ENCODE data around the gene MCAT.

MCAT gene

DNA sequence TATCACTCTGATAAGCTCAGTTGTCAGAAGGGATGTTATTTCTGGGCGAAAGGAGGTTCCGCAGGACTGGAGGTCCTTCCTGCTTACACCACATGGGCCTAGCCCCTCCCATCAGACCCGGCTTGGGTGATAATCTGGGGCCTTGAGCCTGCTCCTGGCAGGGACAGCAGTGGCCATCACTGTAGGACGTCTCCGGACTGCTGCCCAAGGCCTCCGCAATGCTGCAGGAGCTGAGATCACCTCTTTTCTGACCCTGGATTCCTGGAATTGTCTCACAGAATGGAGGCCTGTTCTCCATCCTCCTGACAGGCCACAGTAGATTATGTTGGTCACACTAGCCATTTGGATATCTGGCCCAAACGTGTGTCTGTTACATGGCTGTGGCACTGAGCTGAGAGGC lies 41.9 kb downstream of the MCAT start:
- Histone ChIP-seq H3K27ac (ENCODE audit: poor library complexity, severe bottlenecking) (no peak overlapping the region), H3K9me3 (ENCODE audit: severe bottlenecking) (peaks cover 6% of the 10 kb centered on the region), H3K27me3 (ENCODE audit: insufficient read depth, poor library complexity, severe bottlenecking) (no peaks in the 10 kb centered on the region), H3K4me1 (ENCODE audit: insufficient read depth, poor library complexity, severe bottlenecking) (no peaks in the 10 kb centered on the region), H3K4me3 (ENCODE audit: severe bottlenecking) (no peak overlapping the region), H3K36me3 (ENCODE audit: low read depth) (no peaks in the 10 kb centered on the region)
- TF ChIP-seq, protein P1, sequence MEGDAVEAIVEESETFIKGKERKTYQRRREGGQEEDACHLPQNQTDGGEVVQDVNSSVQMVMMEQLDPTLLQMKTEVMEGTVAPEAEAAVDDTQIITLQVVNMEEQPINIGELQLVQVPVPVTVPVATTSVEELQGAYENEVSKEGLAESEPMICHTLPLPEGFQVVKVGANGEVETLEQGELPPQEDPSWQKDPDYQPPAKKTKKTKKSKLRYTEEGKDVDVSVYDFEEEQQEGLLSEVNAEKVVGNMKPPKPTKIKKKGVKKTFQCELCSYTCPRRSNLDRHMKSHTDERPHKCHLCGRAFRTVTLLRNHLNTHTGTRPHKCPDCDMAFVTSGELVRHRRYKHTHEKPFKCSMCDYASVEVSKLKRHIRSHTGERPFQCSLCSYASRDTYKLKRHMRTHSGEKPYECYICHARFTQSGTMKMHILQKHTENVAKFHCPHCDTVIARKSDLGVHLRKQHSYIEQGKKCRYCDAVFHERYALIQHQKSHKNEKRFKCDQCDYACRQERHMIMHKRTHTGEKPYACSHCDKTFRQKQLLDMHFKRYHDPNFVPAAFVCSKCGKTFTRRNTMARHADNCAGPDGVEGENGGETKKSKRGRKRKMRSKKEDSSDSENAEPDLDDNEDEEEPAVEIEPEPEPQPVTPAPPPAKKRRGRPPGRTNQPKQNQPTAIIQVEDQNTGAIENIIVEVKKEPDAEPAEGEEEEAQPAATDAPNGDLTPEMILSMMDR (IDR thresholded peaks at IDR 0.05; ENCODE audit: poor library complexity, severe bottlenecking), result no peak
- ATAC-seq (ENCODE audit: low read depth) (no peak), DNase-seq (ENCODE audit: low spot score) (no peak)

DNA sequence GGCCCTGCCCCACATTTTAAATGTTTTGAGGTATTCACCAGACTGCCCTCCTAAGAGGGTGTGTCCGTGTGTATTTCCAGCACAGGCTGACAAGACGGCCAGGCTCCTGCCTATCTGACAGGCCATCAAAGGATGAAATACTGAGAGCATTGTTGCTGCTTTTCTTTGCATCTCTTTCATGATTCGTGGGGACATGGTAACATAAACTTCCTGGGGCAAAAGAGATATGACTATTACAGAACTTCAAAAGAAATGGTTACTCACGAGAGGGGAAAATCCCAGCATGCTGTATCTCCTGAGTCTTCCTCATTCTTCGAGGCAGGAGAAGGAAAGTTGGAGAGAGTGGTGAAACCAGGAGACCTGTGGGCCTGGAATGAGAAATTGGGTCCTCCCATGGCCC lies 43.0 kb downstream of the MCAT start:
- Histone ChIP-seq H3K4me3 (ENCODE audit: severe bottlenecking) (no peak overlapping the region), H3K27me3 (ENCODE audit: insufficient read depth, poor library complexity, severe bottlenecking) (no peaks in the 10 kb centered on the region), H3K27ac (ENCODE audit: poor library complexity, severe bottlenecking) (no peak overlapping the region), H3K9me3 (ENCODE audit: severe bottlenecking) (peaks cover 7% of the 10 kb centered on the region), H3K4me1 (ENCODE audit: insufficient read depth, poor library complexity, severe bottlenecking) (no peaks in the 10 kb centered on the region), H3K36me3 (ENCODE audit: low read depth) (no peaks in the 10 kb centered on the region)
- TF ChIP-seq, protein P1 (IDR thresholded peaks at IDR 0.05; ENCODE audit: poor library complexity, severe bottlenecking), result no peak
- ATAC-seq (ENCODE audit: low read depth) (no peak; the same call in 2 of the 3 replicates), DNase-seq (ENCODE audit: low spot score) (no peak)

DNA sequence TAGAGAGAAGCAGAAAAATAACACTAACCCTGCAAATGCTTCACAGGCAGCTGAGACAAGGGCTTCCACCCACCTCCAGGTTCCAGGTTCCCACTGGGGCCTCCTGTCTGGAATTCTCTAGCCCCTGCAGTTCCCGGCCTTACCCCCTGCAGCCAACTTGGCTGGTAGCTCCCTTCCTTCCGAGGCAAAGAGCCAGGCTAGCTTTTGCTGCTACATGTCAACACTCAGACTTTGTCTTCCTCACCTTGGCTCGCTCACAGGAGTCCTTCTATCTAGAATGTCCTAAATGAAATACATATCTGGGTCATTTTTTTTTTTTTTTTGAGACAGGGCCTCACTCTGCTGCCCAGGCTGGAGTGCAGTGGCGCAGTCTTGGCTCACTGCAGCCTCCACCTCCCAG lies 44.1 kb downstream of the MCAT start:
- Histone ChIP-seq H3K36me3 (ENCODE audit: low read depth) (no peaks in the 10 kb centered on the region), H3K4me3 (ENCODE audit: severe bottlenecking) (no peak overlapping the region), H3K27me3 (ENCODE audit: insufficient read depth, poor library complexity, severe bottlenecking) (no peaks in the 10 kb centered on the region), H3K9me3 (ENCODE audit: severe bottlenecking) (peaks cover 7% of the 10 kb centered on the region), H3K27ac (ENCODE audit: poor library complexity, severe bottlenecking) (no peak overlapping the region), H3K4me1 (ENCODE audit: insufficient read depth, poor library complexity, severe bottlenecking) (no peaks in the 10 kb centered on the region)
- ATAC-seq (ENCODE audit: low read depth), result no peak
- TF ChIP-seq, protein P1 (IDR thresholded peaks at IDR 0.05; ENCODE audit: poor library complexity, severe bottlenecking), result no peak
- no peak for DNase-seq (ENCODE audit: low spot score)

DNA sequence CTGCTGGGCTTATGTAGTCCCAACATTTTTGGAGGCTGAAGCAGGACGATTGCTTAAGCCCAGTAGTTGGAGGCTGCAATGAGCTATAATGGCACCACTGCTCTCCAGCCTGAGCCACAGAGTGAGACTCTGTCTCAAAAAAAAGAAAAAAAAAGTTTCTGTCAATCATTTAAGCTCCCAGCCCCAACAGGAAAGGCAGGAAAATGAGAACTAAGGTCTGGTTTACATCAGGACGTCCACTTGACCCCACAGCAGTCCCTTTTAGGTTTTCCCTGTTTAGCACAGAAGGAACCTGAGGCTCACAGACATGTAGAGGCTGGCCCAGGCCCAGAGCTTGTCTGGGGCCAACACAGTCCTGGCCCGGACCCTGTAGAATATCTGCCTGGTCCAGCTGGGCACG lies 44.8 kb downstream of the MCAT start:
- no peaks in the 10 kb centered on the region for H3K36me3 ChIP-seq (ENCODE audit: low read depth)
- DNase-seq (ENCODE audit: low spot score), result no peak
- no peak for ATAC-seq (ENCODE audit: low read depth)
- no peaks in the 10 kb centered on the region for H3K4me1 ChIP-seq (ENCODE audit: insufficient read depth, poor library complexity, severe bottlenecking)
- no peaks in the 10 kb centered on the region for H3K27me3 ChIP-seq (ENCODE audit: insufficient read depth, poor library complexity, severe bottlenecking)
- no peak overlapping the region for H3K4me3 ChIP-seq (ENCODE audit: severe bottlenecking)
- H3K27ac ChIP-seq (ENCODE audit: poor library complexity, severe bottlenecking), result no peak overlapping the region
- H3K9me3 ChIP-seq (ENCODE audit: severe bottlenecking), result peaks cover 7% of the 10 kb centered on the region
- TF ChIP-seq, protein P1 (IDR thresholded peaks at IDR 0.05; ENCODE audit: poor library complexity, severe bottlenecking), result no peak

DNA sequence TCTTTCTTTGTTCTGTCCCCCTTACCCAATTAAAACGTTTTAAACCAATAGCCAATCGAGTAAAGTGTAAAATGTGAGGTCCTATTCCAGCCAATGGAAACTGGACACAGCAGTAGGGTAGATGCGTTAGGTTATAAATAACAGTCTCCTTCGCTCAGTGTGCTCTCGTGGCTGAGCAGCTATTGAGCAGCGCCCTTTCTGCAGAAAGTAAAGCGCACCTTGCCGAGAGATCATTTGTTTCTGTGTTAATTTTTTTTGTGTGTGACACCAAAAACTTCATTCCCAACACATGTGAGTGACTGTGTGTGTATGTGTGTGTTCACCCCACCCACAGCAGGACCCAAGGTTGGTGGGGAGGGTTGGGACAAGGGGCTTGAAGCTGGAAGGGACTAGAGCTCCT lies 46.8 kb downstream of the MCAT start:
- H3K4me3 ChIP-seq (ENCODE audit: severe bottlenecking), result no peak overlapping the region
- H3K4me1 ChIP-seq (ENCODE audit: insufficient read depth, poor library complexity, severe bottlenecking), result no peaks in the 10 kb centered on the region
- H3K9me3 ChIP-seq (ENCODE audit: severe bottlenecking), result peaks cover 7% of the 10 kb centered on the region
- DNase-seq (ENCODE audit: low spot score) (no peak), ATAC-seq (ENCODE audit: low read depth) (no peak)
- no peaks in the 10 kb centered on the region for H3K36me3 ChIP-seq (ENCODE audit: low read depth)
- no peaks in the 10 kb centered on the region for H3K27me3 ChIP-seq (ENCODE audit: insufficient read depth, poor library complexity, severe bottlenecking)
- TF ChIP-seq, protein P1 (IDR thresholded peaks at IDR 0.05; ENCODE audit: poor library complexity, severe bottlenecking), result no peak
- H3K27ac ChIP-seq (ENCODE audit: poor library complexity, severe bottlenecking), result no peak overlapping the region

Data from RWPE2 (cell line).